ENCODE data around the gene ELMO1.

DNA sequence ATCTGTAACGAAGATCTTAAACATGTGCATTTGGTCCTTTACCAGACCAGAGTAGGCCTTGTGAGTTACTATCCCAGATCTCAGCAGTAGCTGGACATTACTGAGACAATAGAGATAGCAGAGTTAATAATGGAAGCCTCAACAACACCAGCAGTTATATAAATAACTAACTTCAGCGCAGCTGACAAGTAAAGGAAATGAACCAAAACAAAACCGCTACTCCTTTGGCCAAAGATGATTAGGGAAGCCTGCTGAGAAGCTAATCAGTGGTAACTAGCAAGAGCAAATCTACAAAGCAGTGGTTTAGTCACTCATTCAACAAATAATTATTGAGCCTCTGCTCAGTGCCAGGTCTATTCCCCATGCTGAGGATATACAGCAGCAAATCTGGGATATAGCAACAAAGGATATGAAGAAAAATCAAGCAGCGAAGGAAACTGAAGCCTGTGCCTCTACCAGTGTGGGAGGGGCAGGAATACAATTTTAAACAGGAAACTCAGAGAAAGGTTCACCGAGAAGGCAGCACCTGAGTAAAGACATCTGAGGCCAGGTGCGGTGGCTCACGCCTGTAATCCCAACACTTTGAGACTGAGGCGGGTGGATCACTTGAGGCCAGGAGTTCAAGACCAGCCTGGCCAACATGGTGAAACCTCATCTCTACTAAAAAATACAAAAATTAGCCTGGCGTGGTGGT lies 103.6 kb downstream of the ELMO1 start:
- TF ChIP-seq, protein P1, sequence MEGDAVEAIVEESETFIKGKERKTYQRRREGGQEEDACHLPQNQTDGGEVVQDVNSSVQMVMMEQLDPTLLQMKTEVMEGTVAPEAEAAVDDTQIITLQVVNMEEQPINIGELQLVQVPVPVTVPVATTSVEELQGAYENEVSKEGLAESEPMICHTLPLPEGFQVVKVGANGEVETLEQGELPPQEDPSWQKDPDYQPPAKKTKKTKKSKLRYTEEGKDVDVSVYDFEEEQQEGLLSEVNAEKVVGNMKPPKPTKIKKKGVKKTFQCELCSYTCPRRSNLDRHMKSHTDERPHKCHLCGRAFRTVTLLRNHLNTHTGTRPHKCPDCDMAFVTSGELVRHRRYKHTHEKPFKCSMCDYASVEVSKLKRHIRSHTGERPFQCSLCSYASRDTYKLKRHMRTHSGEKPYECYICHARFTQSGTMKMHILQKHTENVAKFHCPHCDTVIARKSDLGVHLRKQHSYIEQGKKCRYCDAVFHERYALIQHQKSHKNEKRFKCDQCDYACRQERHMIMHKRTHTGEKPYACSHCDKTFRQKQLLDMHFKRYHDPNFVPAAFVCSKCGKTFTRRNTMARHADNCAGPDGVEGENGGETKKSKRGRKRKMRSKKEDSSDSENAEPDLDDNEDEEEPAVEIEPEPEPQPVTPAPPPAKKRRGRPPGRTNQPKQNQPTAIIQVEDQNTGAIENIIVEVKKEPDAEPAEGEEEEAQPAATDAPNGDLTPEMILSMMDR (IDR thresholded peaks at IDR 0.05 in 2 of 3, conservative IDR thresholded peaks at IDR 0.05 in 1 of 3; ENCODE audit: control insufficient read depth in 2 of 3, extremely low read depth in 1 of 3, insufficient read depth in 1 of 3, low read depth in 3 of 3, low read length in 3 of 3) = no peak
- TF ChIP-seq POLR2AphosphoS5 (IDR thresholded peaks at IDR 0.05; ENCODE audit: low read length) (no peak), GATAD2B (conservative IDR thresholded peaks at IDR 0.05; ENCODE audit: low read depth) (no peak), POLR2A (IDR thresholded peaks at IDR 0.05; ENCODE audit: low read depth, low read length) (no peak), RAD21 (IDR thresholded peaks at IDR 0.05; ENCODE audit: insufficient read depth, low read depth, low read length) (no peak), TCF7 (IDR thresholded peaks at IDR 0.05; ENCODE audit: borderline replicate concordance) (no peak), TAF1 (IDR thresholded peaks at IDR 0.05; ENCODE audit: borderline replicate concordance, low read depth, low read length) (no peak)
- TF ChIP-seq, protein P2, sequence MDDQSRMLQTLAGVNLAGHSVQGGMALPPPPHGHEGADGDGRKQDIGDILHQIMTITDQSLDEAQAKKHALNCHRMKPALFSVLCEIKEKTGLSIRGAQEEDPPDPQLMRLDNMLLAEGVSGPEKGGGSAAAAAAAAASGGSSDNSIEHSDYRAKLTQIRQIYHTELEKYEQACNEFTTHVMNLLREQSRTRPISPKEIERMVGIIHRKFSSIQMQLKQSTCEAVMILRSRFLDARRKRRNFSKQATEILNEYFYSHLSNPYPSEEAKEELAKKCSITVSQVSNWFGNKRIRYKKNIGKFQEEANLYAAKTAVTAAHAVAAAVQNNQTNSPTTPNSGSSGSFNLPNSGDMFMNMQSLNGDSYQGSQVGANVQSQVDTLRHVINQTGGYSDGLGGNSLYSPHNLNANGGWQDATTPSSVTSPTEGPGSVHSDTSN (IDR thresholded peaks at IDR 0.05; ENCODE audit: insufficient replicate concordance, low read depth, low read length) = no peak

Measured in GM12878 (cell line).